ENCODE measurements around the gene KCNH8. TPM values are rescaled to one million over a fixed set of nuclear protein-coding genes. Genes with fewer than 3 reads are reported as not detected.
"Not testable (repeated sequence)": the region's sequence is repeated elsewhere in the genome, so short reads cannot be mapped to it uniquely, and the experiment has no call there.

KCNH8 gene
- total RNA-seq, 1 experiment from 2014 or later: 0.26 TPM

GRCh38 chr3:19229086-19229485 lies 80.8 kb downstream of the KCNH8 start:
- in situ Hi-C loops (cut with HindIII; ENCODE audit: low pct_unique_long_range_greater_than_20kb, low sequenced_read_pairs): no loop called here
- DNase-seq (ENCODE audit: low read depth, low spot score): peak; percentile 14

DNA sequence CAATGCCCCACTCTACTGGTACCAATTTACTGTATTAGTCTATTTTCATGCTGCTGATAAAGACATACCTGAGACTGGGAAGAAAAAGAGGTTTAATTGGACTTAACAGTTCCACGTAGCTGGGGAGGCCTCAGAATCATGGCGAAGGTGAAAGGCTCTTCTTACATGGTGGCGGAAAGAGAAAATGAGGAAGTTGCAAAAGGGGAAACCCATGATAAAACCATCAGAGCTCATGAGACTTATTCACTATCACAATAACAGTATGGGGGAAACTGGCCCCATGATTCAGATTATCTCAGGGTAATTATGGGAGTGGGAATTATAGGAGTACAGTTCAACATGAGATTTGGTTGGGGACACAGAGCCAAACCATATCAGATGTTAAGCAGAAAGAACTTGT lies 81.6 kb downstream of the KCNH8 start:
- in situ Hi-C loops (cut with HindIII; ENCODE audit: low pct_unique_long_range_greater_than_20kb, low sequenced_read_pairs): not testable (repeated sequence)

GRCh38 chr3:19231792-19232461 lies 83.6 kb downstream of the KCNH8 start:
- no peak for DNase-seq (ENCODE audit: low read depth, low spot score)

More for the DNA sequence above, 81.6 kb downstream of the KCNH8 start:
- DNase-seq (ENCODE audit: low read depth, low spot score): not testable (repeated sequence)

DNA sequence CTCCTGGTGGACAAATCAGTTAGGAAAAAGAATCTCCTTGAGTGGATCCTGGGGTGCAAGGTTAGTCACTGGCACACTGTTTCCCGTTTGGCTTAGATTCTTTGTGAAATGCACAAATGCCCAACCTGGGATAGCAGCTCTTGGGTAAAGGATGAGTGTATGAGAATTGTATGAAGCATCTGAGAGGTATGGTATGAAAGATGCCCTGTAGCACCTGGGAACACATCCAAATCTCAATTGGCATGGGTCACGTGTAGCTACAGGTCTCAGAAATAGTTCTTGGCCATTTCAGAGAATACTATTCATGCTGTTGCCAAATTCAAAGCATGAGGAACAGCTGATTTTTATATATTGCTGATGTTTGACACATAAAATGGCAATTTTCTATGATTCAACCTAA lies 84.3 kb downstream of the KCNH8 start:
- in situ Hi-C loops (cut with HindIII; ENCODE audit: low pct_unique_long_range_greater_than_20kb, low sequenced_read_pairs): no loop called here
- DNase-seq (ENCODE audit: low read depth, low spot score): no peak

More at GRCh38 chr3:19231792-19232461, 83.6 kb downstream of the KCNH8 start:
- in situ Hi-C loops (cut with HindIII; ENCODE audit: low pct_unique_long_range_greater_than_20kb, low sequenced_read_pairs): no loop called here

- in situ Hi-C loops (cut with HindIII; ENCODE audit: low pct_unique_long_range_greater_than_20kb, low sequenced_read_pairs); DNase-seq (ENCODE audit: low read depth, low spot score): not testable (repeated sequence)
Measured at GRCh38 chr3:19233882-19234784, 85.8 kb downstream of the KCNH8 start.

DNA sequence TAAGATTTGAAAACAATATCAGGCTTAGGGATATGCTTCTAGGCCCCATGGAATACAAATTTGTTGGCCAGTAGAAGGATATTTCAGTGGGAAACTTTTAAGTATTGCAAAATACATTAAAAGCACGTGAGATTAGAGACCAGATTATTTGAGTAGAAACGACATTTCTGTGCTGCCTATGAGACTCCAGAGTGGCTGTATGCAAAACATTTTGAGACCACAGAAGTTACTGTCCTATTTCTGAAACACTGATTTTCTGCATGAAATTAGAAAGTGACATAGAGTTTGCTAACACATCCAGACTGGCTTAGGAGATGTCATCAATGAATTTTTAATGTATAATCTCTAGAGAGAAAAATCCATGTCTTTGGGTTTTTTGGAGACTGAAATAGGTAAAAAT lies 99.8 kb downstream of the KCNH8 start:
- in situ Hi-C loops (cut with HindIII; ENCODE audit: low pct_unique_long_range_greater_than_20kb, low sequenced_read_pairs): no loop called here
- no peak for DNase-seq (ENCODE audit: low read depth, low spot score)

DNA sequence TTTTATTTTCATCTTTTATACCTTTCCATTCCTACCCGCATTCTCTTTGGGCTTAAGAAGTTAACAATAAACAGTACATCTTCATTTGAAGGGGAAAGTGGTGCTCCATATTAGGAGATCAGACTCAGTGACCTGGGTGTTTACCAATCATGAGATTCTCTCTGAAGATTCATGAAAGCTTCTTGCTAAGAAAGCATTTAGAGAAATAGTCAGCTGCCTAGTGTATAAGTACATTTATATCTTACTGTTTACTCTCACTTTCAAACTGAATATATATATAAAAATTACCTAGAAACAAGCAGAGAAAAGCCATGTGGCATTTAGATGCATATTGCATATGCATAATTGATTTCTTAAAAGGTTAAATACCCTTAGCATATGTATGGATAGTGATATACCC lies 100.5 kb downstream of the KCNH8 start:
- no peak for DNase-seq (ENCODE audit: low read depth, low spot score)
- in situ Hi-C loops (cut with HindIII; ENCODE audit: low pct_unique_long_range_greater_than_20kb, low sequenced_read_pairs): no loop called here

DNA sequence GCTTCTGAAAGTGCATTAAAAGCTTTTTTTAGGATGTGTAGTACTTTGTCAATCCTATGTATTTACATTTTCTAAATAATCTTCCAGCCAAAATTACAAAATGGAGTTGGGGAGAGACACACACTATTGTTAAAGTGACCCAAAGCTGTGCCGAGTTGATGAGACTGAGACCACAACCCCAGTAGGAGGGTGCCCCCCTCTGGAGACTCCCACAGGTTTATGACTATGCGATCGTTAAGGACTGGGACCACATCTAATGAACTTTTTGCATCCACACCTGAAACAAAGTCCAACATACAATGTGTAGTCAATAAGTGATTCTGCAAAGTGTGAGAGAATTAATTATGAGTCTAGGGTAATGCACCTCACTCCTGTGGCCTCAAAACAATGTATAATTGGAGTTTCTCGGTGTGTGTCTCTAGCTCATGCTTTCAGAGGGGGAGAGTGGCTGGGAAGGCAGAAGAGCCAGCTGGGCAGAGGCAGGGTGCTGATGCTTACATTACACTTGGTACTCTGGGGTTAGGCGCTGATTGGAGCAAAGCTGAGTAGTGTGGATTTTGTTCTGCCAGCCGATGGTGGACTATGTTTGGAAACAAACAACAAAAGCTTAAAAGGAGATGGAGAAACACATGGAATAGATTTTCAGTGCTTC lies 102.8 kb downstream of the KCNH8 start:
- in situ Hi-C loops (cut with HindIII; ENCODE audit: low pct_unique_long_range_greater_than_20kb, low sequenced_read_pairs): no loop called here
- peak; percentile 36 for DNase-seq (ENCODE audit: low read depth, low spot score)

GRCh38 chr3:19254189-19254588 lies 105.9 kb downstream of the KCNH8 start:
- in situ Hi-C loops (cut with HindIII; ENCODE audit: low pct_unique_long_range_greater_than_20kb, low sequenced_read_pairs): no loop called here

GRCh38 chr3:19254784-19255338 lies 106.6 kb downstream of the KCNH8 start:
- in situ Hi-C loops (cut with HindIII; ENCODE audit: low pct_unique_long_range_greater_than_20kb, low sequenced_read_pairs): no loop called here

More at GRCh38 chr3:19254189-19254588, 105.9 kb downstream of the KCNH8 start:
- no peak for DNase-seq (ENCODE audit: low read depth, low spot score)

GRCh38 chr3:19256313-19256712 lies 108.0 kb downstream of the KCNH8 start:
- in situ Hi-C loops (cut with HindIII; ENCODE audit: low pct_unique_long_range_greater_than_20kb, low sequenced_read_pairs): no loop called here
- DNase-seq (ENCODE audit: low read depth, low spot score): no peak

More at GRCh38 chr3:19254784-19255338, 106.6 kb downstream of the KCNH8 start:
- no peak for DNase-seq (ENCODE audit: low read depth, low spot score)

- in situ Hi-C loops (cut with HindIII; ENCODE audit: low pct_unique_long_range_greater_than_20kb, low sequenced_read_pairs): no loop called here
- DNase-seq (ENCODE audit: low read depth, low spot score): no peak
Measured at GRCh38 chr3:19263606-19264005, 115.3 kb downstream of the KCNH8 start.

DNA sequence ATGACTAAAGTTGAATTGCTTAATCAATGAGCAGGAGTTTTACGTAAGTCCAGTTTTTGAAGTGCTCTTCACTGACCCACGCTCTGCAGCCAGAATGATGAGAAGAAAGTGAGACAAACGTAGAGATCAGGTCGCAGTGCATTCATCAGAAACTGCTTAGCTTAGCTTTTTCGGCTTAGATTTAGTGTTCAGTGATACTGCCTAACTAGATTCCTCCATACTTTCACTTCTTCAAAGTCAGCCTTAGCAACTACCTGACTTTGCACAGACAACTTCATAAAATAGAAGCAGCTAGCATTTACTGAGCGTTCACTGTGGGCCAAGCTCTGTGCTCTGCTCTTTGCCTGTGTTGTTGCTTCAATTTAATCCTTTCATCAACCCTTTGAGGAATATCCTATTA lies 116.1 kb downstream of the KCNH8 start:
- in situ Hi-C loops (cut with HindIII; ENCODE audit: low pct_unique_long_range_greater_than_20kb, low sequenced_read_pairs): no loop called here
- no peak for DNase-seq (ENCODE audit: low read depth, low spot score)

- in situ Hi-C loops (cut with HindIII; ENCODE audit: low pct_unique_long_range_greater_than_20kb, low sequenced_read_pairs): no loop called here
- DNase-seq (ENCODE audit: low read depth, low spot score): no peak
Measured at GRCh38 chr3:19267040-19267439, 118.7 kb downstream of the KCNH8 start.

DNA sequence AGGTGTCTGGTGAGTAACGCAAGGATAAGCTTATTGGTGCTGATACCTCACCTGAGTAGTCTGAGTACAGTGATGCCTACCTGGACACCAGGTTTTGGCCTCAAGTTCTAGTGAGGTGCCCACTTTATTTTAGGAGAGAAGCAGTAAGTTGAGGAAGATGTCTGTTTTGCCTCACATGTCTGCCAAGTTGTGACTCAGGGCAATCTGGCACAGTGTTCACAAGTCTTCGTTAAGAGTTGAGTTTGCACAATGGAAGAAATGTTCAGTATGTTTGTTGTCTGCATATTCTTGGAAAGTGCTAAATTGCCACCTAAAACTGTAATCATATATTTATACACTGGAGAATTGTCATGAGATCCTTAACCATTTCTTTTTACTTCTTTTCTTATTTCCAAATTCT lies 122.2 kb downstream of the KCNH8 start:
- in situ Hi-C loops (cut with HindIII; ENCODE audit: low pct_unique_long_range_greater_than_20kb, low sequenced_read_pairs): no loop called here

GRCh38 chr3:19272296-19272695 lies 124.0 kb downstream of the KCNH8 start:
- in situ Hi-C loops (cut with HindIII; ENCODE audit: low pct_unique_long_range_greater_than_20kb, low sequenced_read_pairs): no loop called here
- DNase-seq (ENCODE audit: low read depth, low spot score): no peak

More for the DNA sequence above, 122.2 kb downstream of the KCNH8 start:
- DNase-seq (ENCODE audit: low read depth, low spot score): no peak

- DNase-seq (ENCODE audit: low read depth, low spot score): no peak
- in situ Hi-C loops (cut with HindIII; ENCODE audit: low pct_unique_long_range_greater_than_20kb, low sequenced_read_pairs): no loop called here
Measured at GRCh38 chr3:19273091-19273490, 124.8 kb downstream of the KCNH8 start.

GRCh38 chr3:19274576-19274975 lies 126.3 kb downstream of the KCNH8 start:
- no peak for DNase-seq (ENCODE audit: low read depth, low spot score)

More at GRCh38 chr3:19274576-19274975, 126.3 kb downstream of the KCNH8 start:
- in situ Hi-C loops (cut with HindIII; ENCODE audit: low pct_unique_long_range_greater_than_20kb, low sequenced_read_pairs): no loop called here
